ENCODE results near the gene GRK6. TPM values are rescaled to one million over a fixed set of nuclear protein-coding genes. Genes with fewer than 3 reads are reported as not detected.

GRK6 gene
- total and polyA plus RNA-seq, 2 experiments from 2014 or later, result 39.6 to 62.1 TPM

GRCh38 chr5:177448244-177448950 is 21.9 kb downstream of the GRK6 start:
- Histone ChIP-seq H3K9me3 (ENCODE audit: low read depth) (no peaks in the 10 kb centered on the region), H3K36me3 (no peaks in the 10 kb centered on the region), H3K27ac (no peak overlapping the region), H3K27me3 (peaks cover 2% of the 10 kb centered on the region), H3K4me1 (ENCODE audit: low read depth) (peaks cover 9% of the 10 kb centered on the region), H3K4me3 (no peak overlapping the region)
- TF ChIP-seq CTCF (IDR thresholded peaks at IDR 0.05; ENCODE audit: low read depth, low read length), result no peak
- no peak for DNase-seq (ENCODE audit: low read depth in 1 of 2, low spot score in 1 of 2)

GRCh38 chr5:177449140-177450061 is 22.9 kb downstream of the GRK6 start:
- DNase-seq (ENCODE audit: low read depth in 1 of 2, low spot score in 1 of 2), result no peak
- no peaks in the 10 kb centered on the region for H3K9me3 ChIP-seq (ENCODE audit: low read depth)
- no peaks in the 10 kb centered on the region for H3K36me3 ChIP-seq
- no peak overlapping the region for H3K4me3 ChIP-seq
- H3K27me3 ChIP-seq, result peaks cover 8% of the 10 kb centered on the region
- peaks cover 12% of the 10 kb centered on the region for H3K4me1 ChIP-seq (ENCODE audit: low read depth)
- TF ChIP-seq CTCF (IDR thresholded peaks at IDR 0.05; ENCODE audit: low read depth, low read length), result no peak
- no peak overlapping the region for H3K27ac ChIP-seq

- Histone ChIP-seq H3K27me3 (peaks cover 8% of the 10 kb centered on the region), H3K9me3 (ENCODE audit: low read depth) (no peaks in the 10 kb centered on the region), H3K4me1 (ENCODE audit: low read depth) (peaks cover 8% of the 10 kb centered on the region), H3K4me3 (no peak overlapping the region), H3K27ac (no peak overlapping the region), H3K36me3 (no peaks in the 10 kb centered on the region)
- no peak for DNase-seq (ENCODE audit: low read depth in 1 of 2, low spot score in 1 of 2)
- TF ChIP-seq CTCF (IDR thresholded peaks at IDR 0.05; ENCODE audit: low read depth, low read length), result no peak
Observed at GRCh38 chr5:177450667-177451424, 24.4 kb downstream of the GRK6 start.

- no peak overlapping the region for H3K27ac ChIP-seq
- no peak for TF ChIP-seq CTCF (IDR thresholded peaks at IDR 0.05; ENCODE audit: low read depth, low read length)
- H3K4me1 ChIP-seq (ENCODE audit: low read depth), result peaks cover 9% of the 10 kb centered on the region
- no peak overlapping the region for H3K4me3 ChIP-seq
- no peak for DNase-seq (ENCODE audit: low read depth in 1 of 2, low spot score in 1 of 2)
- H3K36me3 ChIP-seq, result no peaks in the 10 kb centered on the region
- peaks cover 8% of the 10 kb centered on the region for H3K27me3 ChIP-seq
- no peaks in the 10 kb centered on the region for H3K9me3 ChIP-seq (ENCODE audit: low read depth)
Observed at GRCh38 chr5:177452688-177453638, 26.5 kb downstream of the GRK6 start.
